ENCODE data around the gene ASRGL1. TPM values are rescaled to one million over a fixed set of nuclear protein-coding genes. Genes with fewer than 3 reads are reported as not detected.

ASRGL1 gene
- total RNA-seq, 1 experiment from 2014 or later: 51.6 TPM

GRCh38 chr11:62419314-62419929, 82.2 kb downstream of the ASRGL1 start (continued):
- TF ChIP-seq ARID4B (CRISPR knock-in tag; IDR thresholded peaks at IDR 0.05; ENCODE audit: borderline replicate concordance): no peak
- TF ChIP-seq OVOL2 (CRISPR knock-in tag; IDR thresholded peaks at IDR 0.05; ENCODE audit: borderline replicate concordance): no peak

GRCh38 chr11:62419943-62420342, 82.7 kb downstream of the ASRGL1 start:
- H3K27me3 Mint-ChIP-seq (ENCODE audit: low read depth): peaks cover 43% of the 10 kb centered on the region
- DNase-seq (ENCODE audit: low spot score) (no peak), ATAC-seq (no peak)
- CTCF ChIA-PET: interaction anchor here (1.1 to 11.8 kb wide), 3 partner anchors 25 to 141 kb away, joined by 3 to 552 read pairs (median 18); partner anchors contain the start of gene AHNAK
- H3K27ac Mint-ChIP-seq: no peak overlapping the region
- POLR2A ChIA-PET: no interaction called here
- TF ChIP-seq SMAD4 (CRISPR knock-in tag; IDR thresholded peaks at IDR 0.05) (no peak), ATF6 (CRISPR knock-in tag; IDR thresholded peaks at IDR 0.05) (no peak), AFF4 (CRISPR knock-in tag; IDR thresholded peaks at IDR 0.05; ENCODE audit: borderline replicate concordance) (no peak), ZNF263 (CRISPR knock-in tag; IDR thresholded peaks at IDR 0.05; ENCODE audit: low read depth) (no peak), MYBL2 (CRISPR knock-in tag; IDR thresholded peaks at IDR 0.05) (no peak), PREB (CRISPR knock-in tag; IDR thresholded peaks at IDR 0.05; ENCODE audit: borderline replicate concordance) (no peak), GTF2I (CRISPR knock-in tag; conservative IDR thresholded peaks at IDR 0.05) (no peak), ATF3 (CRISPR knock-in tag; conservative IDR thresholded peaks at IDR 0.05) (no peak), PRDM15 (CRISPR knock-in tag; IDR thresholded peaks at IDR 0.05) (no peak), HMGXB4 (CRISPR knock-in tag; IDR thresholded peaks at IDR 0.05) (no peak), FOXP4 (CRISPR knock-in tag; IDR thresholded peaks at IDR 0.05) (no peak), NFE2L1 (CRISPR knock-in tag; IDR thresholded peaks at IDR 0.05) (no peak)
- H3K9me3 Mint-ChIP-seq: no peaks in the 10 kb centered on the region
- no peak overlapping the region for H3K4me3 Mint-ChIP-seq
- no peaks in the 10 kb centered on the region for H3K36me3 Mint-ChIP-seq
- no peaks in the 10 kb centered on the region for H3K4me1 Mint-ChIP-seq

Measured in WTC11 (cell line).